ENCODE data around the gene PPFIA1. TPM values are rescaled to one million over a fixed set of nuclear protein-coding genes. Genes with fewer than 3 reads are reported as not detected.

PPFIA1 gene
- total and polyA plus RNA-seq, 10 of the 15 experiments (the other 5 are each of a cell fraction or from before 2014, with no cell fraction given) = 5.2 to 26.2 (median 15.8) TPM

- RAD21 ChIA-PET (ENCODE audit: unreplicated experiment) = no interaction called here
- Histone ChIP-seq H3K27me3 (replicated peaks in 1 of 2; ENCODE audit: control insufficient read depth in 2 of 2, insufficient read depth in 2 of 2, low read length in 1 of 2) (no peaks in the 10 kb centered on the region), H3K4me3 (no peak overlapping the region), H3K4me2 (ENCODE audit: control insufficient read depth, insufficient read depth) (no peak overlapping the region), H3K4me1 (ENCODE audit: control insufficient read depth, insufficient read depth, low read length) (no peaks in the 10 kb centered on the region), H3K9me3 (replicated peaks; ENCODE audit: control insufficient read depth, insufficient read depth, low read length) (no peaks in the 10 kb centered on the region), H3K27ac (ENCODE audit: control insufficient read depth, insufficient read depth) (no peak overlapping the region), H4K20me1 (ENCODE audit: control insufficient read depth, insufficient read depth) (no peaks in the 10 kb centered on the region), H3K36me3 (ENCODE audit: control insufficient read depth in 2 of 2, insufficient read depth in 2 of 2, low read length in 1 of 2) (no peaks in the 10 kb centered on the region), H3K9ac (ENCODE audit: control insufficient read depth, insufficient read depth, low read length) (no peak overlapping the region), H2AFZ (ENCODE audit: control insufficient read depth, low read depth, low read length) (no peak overlapping the region), H3K79me2 (ENCODE audit: control insufficient read depth, insufficient read depth, low read length) (no peaks in the 10 kb centered on the region)
- intact Hi-C loops (cut with micrococcal nuclease; ENCODE audit: unreplicated experiment) (no loop called here), in situ Hi-C loops (cut with MboI) (no loop called here)
- BruUV-seq (replicated peaks) = no TSS peak
- POLR2A ChIA-PET = no interaction called here
- SMC1A ChIA-PET (ENCODE audit: uncharacterized antibody, unreplicated experiment) = no interaction called here
- ATAC-seq (no peak), FAIRE-seq (no peak), DNase-seq (ENCODE audit: low read depth, low spot score) (no peak)
- CTCF ChIA-PET = no interaction called here
- WGBS (ENCODE audit: insufficient coverage, insufficient replicate concordance, low lambda C conversion rate, missing lambda C conversion rate) = 68% methylated on average over 29 of the region's 29 CpGs
- TF ChIP-seq CHD2 (IDR thresholded peaks at IDR 0.05; ENCODE audit: borderline replicate concordance, low read depth, low read length) (no peak), IKZF1 (conservative IDR thresholded peaks at IDR 0.05) (no peak), MLLT1 (IDR thresholded peaks at IDR 0.05) (no peak), BCL3 (IDR thresholded peaks at IDR 0.05; ENCODE audit: borderline replicate concordance, insufficient read depth, low read depth, low read length, poor library complexity, severe bottlenecking) (no peak), ZZZ3 (IDR thresholded peaks at IDR 0.05; ENCODE audit: control insufficient read depth, insufficient read length, low read depth) (no peak), E2F8 (IDR thresholded peaks at IDR 0.05; ENCODE audit: low read depth, partially characterized antibody) (no peak), CBFB (IDR thresholded peaks at IDR 0.05; ENCODE audit: low read depth) (no peak), JUND (IDR thresholded peaks at IDR 0.05; ENCODE audit: low read depth, low read length) (no peak), ZNF24 (IDR thresholded peaks at IDR 0.05) (no peak), RELB (IDR thresholded peaks at IDR 0.05; ENCODE audit: low read depth) (no peak), BMI1 (IDR thresholded peaks at IDR 0.05; ENCODE audit: borderline replicate concordance) (no peak), FOXK2 (IDR thresholded peaks at IDR 0.05) (no peak), WRNIP1 (IDR thresholded peaks at IDR 0.05; ENCODE audit: borderline replicate concordance, low read depth, low read length) (no peak), ZNF384 (IDR thresholded peaks at IDR 0.05; ENCODE audit: borderline replicate concordance, low read depth, low read length) (no peak), ATF7 (IDR thresholded peaks at IDR 0.05; ENCODE audit: low read depth) (no peak), DPF2 (IDR thresholded peaks at IDR 0.05) (no peak), KLF5 (IDR thresholded peaks at IDR 0.05; ENCODE audit: partially characterized antibody) (no peak)
Observed at GRCh38 chr11:70410276-70411205, 140.1 kb downstream of the PPFIA1 start.

All from GM12878 (cell line).